Activated naive CD4-positive, alpha-beta T cell treated with Interleukin-2 at 50 U/mL for 16 hours (primary cell): ENCODE results near the gene LEKR1.
"Not testable (repeated sequence)": the region's sequence is repeated elsewhere in the genome, so short reads cannot be mapped to it uniquely, and the experiment has no call there.

Experiments
- DNase-seq: peaks from one replicate; pipeline ENCODE4 v3.0.0-alpha.2; 2020

The LEKR1 gene

DNA sequence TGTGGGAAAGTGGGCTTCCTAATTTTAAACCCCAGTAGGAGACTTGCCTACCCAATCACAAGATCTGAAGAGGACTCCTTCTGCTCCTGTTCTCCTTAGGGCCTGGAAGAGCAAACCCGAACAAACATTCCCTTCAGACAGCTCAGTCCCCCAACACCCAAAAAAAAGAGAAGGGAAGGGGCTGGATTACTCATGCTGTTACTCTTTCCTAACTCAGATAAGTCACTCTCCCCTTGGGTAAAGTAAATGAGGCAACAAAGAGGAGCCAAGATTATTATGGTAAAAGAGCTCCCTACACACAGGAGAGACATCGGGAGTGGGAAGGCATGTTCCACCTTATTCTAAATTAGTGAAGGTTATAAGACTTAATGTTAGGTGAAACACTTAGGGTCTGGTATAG lies 18.1 kb upstream of the LEKR1 start:
- DNase-seq: no peak

DNA sequence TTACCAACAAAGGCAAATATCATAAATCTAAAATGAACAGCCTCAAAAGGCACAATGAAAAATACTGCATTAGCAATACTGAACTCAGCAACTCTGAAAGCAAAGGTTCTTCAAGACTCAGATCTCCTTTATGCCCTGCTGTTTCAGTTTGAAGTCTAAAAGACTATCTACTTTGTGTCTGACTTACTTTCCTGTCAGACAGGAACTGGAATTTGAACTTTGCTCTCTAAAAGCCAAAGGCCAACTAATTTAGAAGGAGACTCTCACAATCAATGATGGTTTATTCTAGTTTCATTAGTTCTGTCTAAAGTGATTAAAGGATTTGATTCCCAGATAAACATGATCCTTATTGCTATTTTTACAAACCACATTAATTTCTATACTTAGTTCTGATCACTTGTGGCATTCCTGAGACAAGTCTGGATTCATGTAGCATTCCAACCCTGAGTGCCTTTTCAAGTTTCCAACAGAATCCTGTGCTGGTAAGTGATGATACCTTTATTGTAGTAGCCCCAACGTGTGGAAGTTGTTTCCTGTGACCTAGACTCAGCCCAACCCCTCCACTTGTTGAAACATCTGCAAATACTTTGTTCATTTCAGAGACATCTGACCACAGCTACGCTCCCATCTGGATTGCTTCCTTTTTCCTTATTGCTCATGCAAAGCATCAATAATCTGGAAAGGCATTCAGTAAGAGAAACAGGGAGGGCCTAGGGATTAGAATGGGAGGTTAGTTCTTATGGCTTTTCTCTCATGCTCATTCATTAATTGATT lies 14.9 kb upstream of the LEKR1 start:
- DNase-seq: no peak

DNA sequence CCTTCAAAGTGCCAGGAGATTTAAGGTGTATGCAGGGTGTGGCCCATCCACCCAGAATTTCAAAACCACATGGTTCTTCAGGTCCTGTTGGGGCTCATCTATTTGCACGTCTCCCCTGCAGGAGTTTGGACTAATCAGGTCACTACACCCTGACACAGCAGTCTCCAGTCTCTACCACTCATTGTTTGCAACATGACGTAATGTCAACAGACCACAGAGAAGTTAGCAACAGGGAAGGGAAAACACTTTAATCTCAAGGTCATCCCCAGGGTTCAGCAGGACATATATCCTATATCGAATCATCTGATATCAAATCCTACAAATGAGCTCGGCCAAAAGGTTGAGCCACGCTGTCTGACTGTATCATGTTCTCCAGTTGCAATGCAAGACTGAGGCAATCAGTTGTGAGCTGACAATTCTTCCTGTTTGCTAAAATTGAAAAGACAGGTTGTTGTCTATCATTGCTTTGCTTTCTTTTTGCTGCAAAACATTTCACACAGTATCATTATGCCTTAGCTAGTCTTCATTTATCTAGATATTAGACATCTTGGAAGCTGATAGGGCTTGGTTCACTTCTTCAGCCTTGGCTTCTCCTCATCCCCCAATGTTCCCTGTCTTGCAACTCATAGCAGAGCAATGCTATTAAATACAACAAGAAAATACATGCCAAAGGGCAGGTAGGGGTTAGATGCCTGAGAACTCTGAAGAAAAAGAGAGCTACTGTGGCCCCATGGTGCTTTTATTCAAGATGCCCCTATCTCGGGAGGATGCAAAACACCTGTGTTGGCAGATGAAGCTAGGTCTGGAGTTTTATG lies 13.4 kb upstream of the LEKR1 start:
- no peak for DNase-seq

DNA sequence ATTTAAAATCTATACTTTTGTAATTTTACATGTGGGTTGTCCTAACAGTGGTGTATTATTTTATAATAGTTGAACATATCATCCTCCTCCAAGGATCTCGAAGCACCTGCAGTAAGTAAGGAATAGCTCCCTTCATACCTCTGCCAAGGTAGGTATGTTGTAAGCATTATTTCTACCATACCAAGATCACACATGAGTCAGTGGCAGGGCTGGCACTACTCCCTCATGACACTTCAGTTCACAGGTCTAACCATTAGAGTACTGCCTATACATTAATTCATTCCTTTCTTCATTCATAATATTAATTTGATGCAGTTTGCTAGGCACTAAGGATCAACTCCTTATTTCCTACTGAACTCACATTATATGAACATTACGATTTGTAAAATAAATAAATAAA lies 11.9 kb upstream of the LEKR1 start:
- DNase-seq: no peak

DNA sequence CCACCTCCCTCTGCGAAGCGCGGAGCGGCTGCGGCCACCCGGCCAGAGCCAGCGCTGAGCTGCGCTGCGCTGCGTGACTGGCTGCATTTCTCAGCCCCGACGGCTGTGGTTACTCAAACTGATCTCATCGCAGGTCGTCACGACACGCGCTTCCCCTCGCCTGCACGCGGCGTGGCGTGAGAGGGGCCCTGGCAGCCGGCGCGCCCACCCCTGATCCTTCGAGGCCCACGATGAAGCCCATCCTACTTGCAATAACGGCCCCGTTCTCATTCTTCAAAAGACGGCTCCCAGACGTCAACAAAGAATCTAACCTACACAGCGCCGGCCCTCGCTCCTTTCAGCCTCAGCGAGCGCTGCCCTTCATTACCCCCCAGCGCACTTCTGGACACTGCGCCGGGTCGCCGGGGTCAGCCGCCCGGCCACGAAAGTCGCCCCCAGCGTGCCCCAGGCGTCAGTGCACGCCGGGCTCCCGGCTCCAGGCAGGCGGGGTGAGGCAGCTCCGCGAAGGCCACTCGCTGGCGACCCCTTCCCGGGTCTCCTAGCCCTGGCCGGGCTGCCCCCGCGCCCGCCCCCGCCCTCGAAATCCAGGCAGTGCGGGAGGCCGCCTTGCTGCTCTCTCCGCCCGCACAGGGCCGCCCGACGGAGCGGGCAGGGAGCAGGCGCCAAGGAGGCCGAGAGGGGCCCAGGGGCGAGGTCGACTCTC lies 9.9 kb upstream of the LEKR1 start:
- peak; percentile 48 for DNase-seq

DNA sequence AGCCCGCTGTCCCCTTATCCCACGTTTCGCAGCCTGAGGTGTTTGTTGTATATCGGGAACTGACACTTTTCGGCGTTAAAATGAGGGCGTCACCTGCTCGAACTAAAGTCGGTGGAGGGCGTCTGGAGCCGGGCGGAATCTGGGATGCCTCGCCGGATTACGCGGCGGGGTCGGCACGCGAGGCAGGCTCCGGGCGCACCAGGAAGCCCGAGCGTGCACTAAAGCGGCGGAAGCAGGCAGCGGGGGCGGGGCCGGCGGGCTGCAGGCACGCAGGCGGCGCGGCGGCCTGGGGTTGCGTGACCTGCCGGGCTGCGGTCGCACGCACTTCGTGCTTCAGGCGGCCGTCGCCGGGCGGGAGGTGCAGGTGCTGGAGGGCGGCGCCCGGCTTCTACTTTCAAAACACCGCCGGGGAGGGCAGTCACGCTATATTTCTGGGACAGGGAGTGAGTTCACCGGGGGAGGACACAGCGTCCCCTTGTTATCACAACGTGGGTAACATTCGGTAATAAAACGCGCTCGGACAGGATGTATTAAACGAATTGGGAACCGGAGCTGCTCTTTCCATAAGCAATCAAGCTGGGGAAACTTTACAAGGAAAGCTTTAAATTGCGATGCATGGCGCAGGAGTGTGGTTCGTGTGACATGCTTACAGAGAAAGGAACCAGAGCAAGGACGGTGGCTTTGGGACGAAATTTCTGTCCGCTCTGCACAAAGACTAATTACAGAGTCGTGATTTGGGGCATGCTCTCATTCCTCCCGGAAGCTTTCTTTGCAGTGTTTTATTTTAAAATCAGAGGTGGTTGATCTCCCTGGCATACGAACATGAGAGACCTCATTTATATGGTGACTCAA lies 9.1 kb upstream of the LEKR1 start:
- DNase-seq: peak; percentile 92

DNA sequence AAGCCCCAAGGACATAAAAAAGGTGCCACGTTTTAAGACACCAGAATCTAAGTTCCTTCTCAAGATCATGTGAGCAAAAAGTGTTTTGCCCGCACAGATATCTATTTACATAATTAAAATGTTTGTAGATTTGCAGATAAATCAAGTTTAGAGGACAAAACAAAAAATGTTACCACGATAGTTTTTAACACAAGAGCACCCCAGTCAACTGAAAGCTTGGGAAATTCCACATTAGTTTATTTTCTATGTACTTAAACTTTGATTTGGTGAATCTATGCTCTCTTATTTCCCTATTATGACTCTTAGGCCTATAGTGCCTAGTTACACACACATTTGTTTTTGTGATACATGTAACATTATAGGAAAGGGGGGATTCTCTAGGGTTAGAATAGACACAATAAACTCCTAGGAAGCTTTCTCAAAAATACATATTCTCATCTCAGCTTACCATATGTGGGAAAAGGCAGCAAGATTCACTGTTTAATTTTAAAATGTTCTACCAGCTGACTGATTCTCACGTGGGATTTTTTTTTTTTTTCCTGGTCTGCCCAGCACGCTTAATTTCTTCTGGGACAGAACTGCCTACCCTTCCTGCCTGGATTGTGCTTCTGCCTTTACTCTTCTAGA lies 8.4 kb upstream of the LEKR1 start:
- no peak for DNase-seq

DNA sequence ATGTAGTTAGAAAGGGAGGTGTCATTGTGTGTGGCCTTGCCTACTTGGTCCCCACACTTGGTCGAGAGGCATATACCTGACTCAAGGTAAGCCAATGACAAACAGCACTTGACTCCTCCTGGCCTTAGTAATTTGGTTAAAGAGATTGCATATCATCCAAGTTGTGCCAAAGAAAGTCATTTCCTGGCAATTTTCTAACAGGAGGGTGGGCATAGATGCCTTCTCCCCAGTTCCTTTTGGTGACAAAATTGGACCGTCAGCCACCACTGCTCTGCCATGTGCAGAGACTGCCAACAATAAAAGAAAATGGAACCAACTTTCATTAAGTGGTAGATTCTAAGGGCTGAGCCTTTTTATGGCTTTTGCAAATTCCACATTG lies 7.9 kb upstream of the LEKR1 start:
- no peak for DNase-seq

DNA sequence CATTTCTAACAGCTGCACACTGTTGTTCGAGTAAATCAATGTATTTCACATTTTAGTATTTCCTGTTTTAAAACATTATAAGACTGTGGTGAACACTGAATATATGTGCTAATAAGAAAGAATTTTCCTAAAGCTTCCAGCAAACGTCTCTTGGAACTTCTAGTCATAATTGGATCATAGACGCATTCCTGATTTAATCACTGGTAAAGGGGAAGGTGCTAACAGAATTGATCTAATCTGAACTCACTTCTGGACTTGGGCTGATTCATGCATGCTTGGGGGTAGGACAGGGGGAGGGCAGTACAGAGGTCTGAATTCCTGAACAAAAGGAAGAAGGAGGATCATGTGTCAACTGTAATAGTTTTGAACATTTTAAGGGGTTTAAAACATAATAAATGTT lies 7.3 kb upstream of the LEKR1 start:
- no peak for DNase-seq

DNA sequence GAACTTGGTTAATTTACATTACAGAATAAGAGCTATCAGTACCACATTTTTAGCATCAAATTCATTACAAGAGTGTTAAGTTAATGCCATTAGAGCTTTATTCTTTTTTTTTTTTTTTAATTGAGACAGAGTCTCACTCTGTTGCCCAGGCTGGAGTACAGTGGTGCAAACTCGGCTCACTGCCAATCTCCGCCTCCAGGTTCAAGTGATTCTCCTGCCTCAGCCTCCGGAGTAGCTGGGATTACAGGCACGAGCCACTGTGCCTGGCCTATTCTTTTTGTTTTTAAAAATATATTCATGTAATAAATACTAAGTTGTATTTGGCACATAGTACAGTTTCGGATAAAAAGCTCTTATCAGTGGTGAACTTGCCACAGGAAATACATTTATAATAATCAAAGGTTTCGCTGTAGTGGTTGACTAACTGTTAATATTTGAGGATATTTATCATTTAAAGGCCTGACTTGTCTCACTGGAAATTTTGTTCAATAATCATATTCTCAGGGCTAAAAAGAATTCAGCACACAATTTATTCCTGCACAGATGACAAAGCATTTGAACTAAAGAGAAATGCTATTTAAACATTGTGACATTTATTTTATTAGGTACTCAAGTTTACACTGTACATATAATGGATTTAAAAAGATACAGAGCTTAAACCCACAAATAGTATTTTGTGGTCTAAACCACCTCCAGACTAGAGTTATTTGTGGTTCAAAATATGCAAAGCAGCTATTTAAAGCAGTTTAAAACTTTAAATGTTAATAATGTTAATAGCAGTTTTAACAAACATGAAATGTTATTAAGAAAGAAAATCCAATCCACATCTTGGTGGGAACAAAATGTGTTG lies 6.1 kb upstream of the LEKR1 start:
- DNase-seq: no peak

DNA sequence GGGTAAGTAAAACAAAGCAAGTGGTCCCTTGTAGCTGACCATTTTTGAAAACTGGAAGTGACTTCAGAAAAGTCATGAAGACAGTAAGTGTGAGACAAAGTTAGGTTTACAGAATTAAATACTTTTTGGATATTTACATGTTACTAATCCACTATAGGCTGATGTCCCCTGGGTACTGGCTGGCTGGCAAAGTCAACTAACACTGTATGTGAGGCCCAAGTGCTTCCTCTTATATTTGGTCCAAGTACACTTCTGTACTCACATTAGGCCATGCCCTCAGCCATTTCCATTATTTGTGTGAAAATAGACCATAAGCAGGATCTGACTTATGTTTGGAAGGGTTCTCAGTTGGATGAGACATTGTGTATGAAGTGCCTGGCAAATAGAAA lies 5.5 kb upstream of the LEKR1 start:
- no peak for DNase-seq

DNA sequence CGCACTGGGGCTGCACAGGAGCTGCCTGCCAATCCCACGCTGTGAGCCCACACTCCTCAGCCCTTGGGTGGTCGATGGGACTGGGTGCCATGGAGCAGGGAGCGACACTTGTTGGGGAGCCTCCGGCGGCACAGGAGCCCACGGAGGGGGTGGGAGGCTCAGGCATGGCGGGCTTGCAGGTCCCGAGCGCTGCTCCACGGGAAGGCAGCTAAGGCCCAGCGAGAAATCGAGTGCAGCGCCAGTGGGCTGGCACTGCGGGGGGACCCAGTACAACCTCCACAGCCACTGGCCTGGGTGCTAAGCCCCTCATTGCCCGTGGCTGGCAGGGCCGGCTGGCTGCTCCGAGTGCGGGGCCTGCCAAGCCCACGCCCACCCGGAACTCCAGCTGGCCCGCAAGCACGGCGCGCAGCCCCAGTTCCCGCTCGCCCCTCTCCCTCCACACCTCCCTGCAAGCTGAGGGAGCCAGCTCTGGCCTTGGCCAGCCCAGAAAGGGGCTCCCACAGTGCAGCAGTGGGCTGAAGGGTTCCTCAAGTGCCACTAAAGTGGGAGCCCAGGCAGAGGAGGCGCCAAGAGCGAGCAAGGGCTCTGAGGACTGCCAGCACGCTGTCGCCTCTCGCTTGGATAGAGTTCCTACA lies 3.4 kb upstream of the LEKR1 start:
- DNase-seq: not testable (repeated sequence)

DNA sequence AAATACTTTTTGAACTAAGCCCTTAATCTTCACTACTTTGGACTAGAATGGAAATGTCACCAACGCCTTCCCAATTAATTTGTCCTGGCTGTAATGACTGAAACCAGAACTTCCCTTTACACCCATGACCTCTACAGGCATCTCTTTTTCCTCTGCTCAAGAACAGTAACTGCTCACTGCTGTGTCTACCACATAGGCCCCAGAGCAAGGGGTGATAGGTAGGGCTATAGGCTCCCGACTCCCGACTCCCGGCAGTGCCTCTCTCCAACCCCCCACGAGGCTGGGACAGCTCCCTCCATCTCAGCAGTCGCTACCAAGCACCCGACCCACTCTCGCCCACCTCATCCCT lies 384 bp upstream of the LEKR1 start:
- DNase-seq: no peak

DNA sequence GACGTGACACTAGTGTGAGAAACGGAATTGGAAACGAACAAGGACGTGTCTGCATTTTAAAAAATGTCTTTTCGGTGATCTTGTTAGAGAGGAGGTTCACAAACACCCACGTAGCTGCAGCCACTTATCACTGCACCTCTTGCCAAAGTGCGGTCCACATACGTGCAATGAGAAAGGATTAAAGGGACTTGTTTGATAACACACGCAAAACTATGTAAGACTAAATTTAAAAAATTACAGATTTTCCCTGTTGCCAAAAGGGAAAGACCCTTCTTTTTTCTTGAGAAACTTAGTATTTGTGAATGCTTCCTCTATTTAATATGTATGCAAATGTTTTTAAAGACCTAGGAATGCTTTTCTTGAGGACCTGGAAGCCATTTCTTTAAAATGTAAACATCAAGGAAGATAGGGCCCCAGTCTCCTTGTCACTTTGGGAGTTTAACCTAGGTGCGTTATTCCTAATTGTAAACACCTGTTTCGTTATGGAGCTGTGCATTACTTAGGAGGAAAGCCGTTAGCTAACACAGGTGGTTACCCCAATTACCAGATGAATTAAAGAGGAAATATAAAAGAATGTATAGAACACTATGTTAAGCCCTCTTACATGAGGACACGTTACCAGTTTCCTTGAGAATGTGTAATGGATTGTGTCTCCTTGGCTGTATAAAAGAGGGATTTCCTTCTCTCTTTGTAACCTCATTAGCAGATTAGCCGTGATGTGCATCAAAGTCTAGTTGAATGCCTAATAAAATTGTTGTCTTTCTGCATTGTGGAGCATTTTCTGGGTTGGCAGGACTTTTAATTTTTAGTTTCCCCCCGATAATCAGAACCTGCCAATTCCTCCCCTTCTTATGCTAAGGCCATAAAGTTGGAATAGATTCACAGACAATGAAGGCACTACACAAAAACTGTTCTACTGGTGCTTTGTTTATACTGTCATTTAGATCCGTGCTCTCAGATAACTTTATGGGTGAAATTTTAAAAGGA lies 1.0 kb downstream of the LEKR1 start:
- no peak for DNase-seq

DNA sequence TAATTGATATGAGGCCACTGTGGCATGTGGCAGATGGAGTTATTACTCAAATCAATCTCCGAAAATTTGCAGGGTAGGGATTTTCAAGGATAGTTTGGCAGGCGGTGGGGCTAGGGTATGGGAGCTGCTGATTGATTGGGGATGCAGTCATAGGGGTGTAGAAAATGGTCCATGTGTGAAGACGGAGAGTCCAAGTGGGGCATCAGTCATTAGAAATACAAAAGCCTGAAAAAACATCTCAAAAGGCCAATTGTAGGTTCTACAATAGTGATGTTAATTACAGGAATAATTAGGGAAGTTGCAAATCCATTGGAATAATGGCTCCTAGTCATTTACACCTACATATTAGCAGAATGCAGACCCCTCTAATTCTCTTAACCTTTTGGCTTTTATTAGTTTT lies 4.9 kb downstream of the LEKR1 start:
- no peak for DNase-seq

DNA sequence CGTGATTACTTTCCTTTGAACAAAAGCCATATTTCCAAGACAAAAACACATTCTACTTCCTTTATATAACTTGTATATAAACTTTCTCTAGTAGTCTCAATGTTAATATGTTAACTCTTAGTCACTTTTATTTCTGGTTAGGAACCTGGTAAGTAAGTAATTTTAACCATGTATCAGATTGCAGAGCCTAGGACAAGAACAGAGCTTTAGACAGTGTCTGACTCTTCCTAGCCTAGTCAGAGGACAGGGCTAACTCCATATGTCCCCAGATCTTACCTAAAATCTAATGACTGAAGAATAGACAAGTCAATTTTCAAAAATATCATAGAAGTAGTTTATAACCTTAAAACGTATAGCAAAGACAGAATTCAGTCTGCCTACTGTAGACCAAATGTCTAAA lies 8.3 kb downstream of the LEKR1 start:
- DNase-seq: no peak

DNA sequence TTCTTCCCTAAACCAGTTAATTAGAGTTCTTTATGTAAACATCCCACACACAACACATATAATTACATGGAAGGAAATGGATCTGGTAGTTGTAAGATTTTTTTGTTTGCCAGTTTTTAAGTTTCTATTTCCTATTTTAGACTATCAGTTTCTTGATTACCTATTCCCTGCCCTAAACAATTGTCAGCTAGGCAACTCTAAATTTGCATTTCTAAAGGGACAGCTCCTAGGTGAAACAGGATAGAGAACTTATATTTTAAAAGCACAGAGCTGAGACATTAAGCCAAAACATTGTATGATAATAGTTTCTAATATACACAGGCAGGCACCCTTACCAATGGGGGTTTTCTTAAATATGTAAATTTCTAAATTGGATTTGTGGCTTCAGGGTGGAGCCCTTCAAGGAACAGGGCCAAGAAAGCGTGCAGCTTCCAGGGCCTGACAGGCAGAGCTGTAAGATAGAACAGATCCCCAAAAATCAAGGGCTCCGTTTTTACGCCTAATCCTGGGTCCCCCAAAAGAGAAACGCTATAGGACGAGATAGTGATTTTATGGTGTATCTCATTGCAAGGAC lies 8.9 kb downstream of the LEKR1 start:
- no peak for DNase-seq

DNA sequence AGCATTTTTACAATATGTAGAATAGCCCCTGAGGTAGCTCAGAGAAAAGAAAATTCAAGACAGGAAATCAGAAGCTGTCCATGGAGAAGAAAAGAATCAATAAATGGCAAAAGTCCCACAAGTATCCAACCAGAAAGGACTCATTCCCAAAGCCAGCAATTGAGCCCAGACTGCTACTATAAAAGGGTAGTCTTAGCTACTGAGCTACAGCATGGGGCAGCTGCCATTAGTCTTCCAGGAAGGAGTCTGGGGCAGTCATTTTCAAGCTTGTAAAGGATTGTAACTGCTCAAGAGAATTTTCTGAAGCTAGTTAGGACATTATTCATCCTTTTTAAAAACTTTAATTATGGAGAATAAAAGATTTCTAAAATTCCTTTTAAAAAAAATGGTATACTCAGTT lies 10.5 kb downstream of the LEKR1 start:
- DNase-seq: no peak

DNA sequence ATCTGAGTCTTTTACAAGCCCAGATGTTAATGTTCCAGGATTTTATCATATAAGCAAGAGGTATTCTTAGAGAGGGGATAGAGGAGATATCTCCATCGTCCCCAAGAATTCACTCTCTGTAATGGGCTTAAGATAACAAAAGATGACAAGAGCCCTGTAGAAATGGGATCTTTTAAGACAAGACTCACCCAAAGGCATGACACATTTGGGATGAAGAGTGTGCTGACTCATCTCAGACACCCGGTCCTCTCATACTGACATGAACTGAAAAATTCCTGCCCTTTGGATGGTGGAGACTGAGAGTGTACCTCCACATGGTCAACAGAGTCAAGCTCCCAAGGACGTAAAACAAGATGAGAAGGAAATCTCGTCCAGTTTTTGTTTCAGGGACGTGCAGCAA lies 11.0 kb downstream of the LEKR1 start:
- DNase-seq: no peak
